Left lung (tissue), 10 donors: ENCODE data around the gene HLA-DRB5. TPM values are rescaled to one million over a fixed set of nuclear protein-coding genes. Genes with fewer than 3 reads are reported as not detected.
A peak's percentile ranks its signal among the peaks of the same experiment; 100 is the strongest.
"Not testable (repeated sequence)": the region's sequence is repeated elsewhere in the genome, so short reads cannot be mapped to it uniquely, and the experiment has no call there.

Experiments
- ATAC-seq: fragments of 200-7000 bp; cut with Tn5 transposase; one replicate; pipeline ENCODE4 v1.9.1; 2020; ENCODE audit warnings: moderate library complexity
- DNase-seq, 4 donors: peaks; one replicate each; pipeline ENCODE4 v3.0.0-alpha.2; 2013 to 2020
- H3K27ac ChIP-seq, 2 donors: fragments of 200-600 bp; sonication (generic) in 1 of 2; one replicate each; pipeline versions ENCODE4 v1.5.0 to v1.8.0; 2020 to 2021
- H3K27me3 ChIP-seq, 2 donors: fragments of 200-600 bp; sonication (generic) in 1 of 2; one replicate each; pipeline versions ENCODE4 v1.5.0 to v1.8.0; 2020 to 2021
- H3K36me3 ChIP-seq, 2 donors: fragments of 200-600 bp; sonication (generic) in 1 of 2; one replicate each; pipeline versions ENCODE4 v1.5.0 to v1.8.0; 2020 to 2021
- H3K4me1 ChIP-seq, 2 donors: fragments of 200-600 bp; one replicate each; pipeline ENCODE4 v1.8.0; 2021
- H3K4me3 ChIP-seq, 2 donors: fragments of 200-600 bp; sonication (generic) in 1 of 2; one replicate each; pipeline versions ENCODE4 v1.5.0 to v1.8.0; 2020 to 2021; ENCODE audit warnings: mild to moderate bottlenecking in 1 of 2
- H3K9me3 ChIP-seq, 2 donors: fragments of 200-600 bp; sonication (generic) in 1 of 2; one replicate each; pipeline versions ENCODE4 v1.5.0 to v1.8.0; 2020 to 2021
- intact Hi-C, 2 donors: fragments of 100-400 bp; cut with DNase I; formaldehyde crosslinking; loops; one replicate each; pipeline versions ENCODE4 v1.11.2 to v1.14.2; 2022
- polyA plus RNA-seq, 6 donors: library from polyadenylated mRNA; unstranded; fragments of 120-200 nt; gene quantifications; one replicate each; pipeline ENCODE4 v1.2.1, GENCODE V29; 2013; ENCODE audit not compliant: insufficient read length in 6 of 6
- total RNA-seq, 2 donors: library from RNA; stranded (reverse); fragmentation: NEBNext Ultra II Directional; extraction: Animal tissue kit (Norgen Biotek cat#: 25700); gene quantifications; one replicate each; pipeline ENCODE4 v1.2.1, GENCODE V29; 2021
- TF ChIP-seq, protein P1 (sequence below), 2 donors: fragments of 200-600 bp; sonication (generic) in 1 of 2; IDR thresholded peaks; one replicate each; pipeline versions ENCODE4 v1.5.0 to v1.8.0; 2021; ENCODE audit warnings: antibody characterized with exemption in 2 of 2
- donor health status: DM: no; HTN: yes; CAD: no.
- donor health status: DM: no; HTN: no; CAD: no.

Gene HLA-DRB5
- total and polyA plus RNA-seq, 8 donors: 2.7 to 407 (median 7.3) TPM

DNA sequence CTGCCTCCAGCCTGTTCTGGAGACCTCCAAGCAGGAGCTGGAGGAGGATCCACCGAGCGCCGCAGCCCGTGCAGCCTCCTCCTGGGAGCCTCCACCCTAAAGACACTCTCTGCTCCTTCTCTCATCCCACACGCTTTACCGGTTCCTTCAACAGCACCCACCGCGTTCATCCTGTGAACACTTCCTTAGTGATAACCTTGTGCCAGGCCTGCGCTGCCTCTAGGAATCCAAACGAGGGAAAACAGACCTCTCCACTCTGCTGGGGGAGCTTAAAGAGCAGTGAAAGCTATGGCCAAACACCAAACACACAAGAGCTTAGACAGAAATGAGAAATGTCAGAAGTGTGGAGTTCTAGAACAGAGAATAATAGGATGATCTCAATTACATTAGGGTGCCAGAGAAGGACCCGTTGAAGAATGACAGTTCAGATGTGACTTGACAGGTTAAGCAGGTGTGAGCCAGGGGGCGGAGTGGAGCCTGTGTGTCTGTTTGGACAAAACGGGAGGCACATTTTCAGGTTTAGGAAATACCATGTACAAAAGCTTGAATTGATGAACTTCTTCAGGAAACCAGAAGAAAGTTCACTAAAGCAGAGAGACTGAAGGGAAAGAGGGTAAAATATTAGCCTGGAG is 28.5 kb upstream of the HLA-DRB5 start:
- peak; percentile 76 for ATAC-seq

DNA sequence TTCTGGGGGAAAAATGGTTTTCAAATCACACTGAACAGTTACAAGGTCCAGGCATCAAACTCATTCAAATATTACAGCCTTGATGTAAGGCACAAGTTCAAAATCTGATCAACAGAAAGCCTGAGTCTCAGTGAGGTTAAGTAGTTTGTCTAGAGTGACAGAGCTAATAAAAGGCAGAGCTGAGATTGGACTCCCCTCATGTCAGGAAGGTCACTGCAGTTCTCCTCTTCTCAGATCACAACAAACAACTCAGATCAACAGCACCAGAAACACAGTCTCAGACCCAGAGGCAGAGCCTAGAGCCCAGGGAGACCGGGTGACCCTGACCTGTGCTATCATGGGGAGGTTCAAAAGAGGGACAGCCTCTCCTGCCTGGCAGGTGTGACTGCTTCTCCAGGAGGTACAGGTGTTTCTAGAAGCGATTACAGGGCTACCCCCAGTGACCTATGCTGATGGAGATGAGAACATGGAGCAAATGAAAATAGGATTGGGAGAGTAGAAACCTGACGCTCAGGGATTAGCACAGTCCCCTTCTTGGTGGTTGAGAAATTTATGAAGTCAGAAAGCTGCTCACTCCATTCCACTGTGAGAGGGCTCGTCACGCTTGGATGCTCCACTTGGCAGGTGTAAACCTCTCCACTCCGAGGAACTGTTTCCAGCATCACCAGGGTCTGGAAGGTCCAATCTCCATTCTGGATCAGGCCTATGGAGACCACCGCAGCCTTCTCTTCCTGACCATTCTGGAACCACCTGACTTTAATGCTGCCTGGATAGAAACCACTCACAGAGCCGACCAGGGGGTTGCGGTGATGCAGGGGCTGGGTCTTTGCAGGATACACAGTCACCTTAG is 24.3 kb upstream of the HLA-DRB5 start:
- intact Hi-C loops: no loop called here
- DNase-seq: no peak
- Histone ChIP-seq H3K27ac (no peak overlapping the region), H3K36me3 (no peaks in the 10 kb centered on the region), H3K4me3 (no peak overlapping the region), H3K4me1 (no peaks in the 10 kb centered on the region), H3K9me3 (no peaks in the 10 kb centered on the region), H3K27me3 (no peaks in the 10 kb centered on the region)
- ATAC-seq: no peak
- TF ChIP-seq, protein P1, sequence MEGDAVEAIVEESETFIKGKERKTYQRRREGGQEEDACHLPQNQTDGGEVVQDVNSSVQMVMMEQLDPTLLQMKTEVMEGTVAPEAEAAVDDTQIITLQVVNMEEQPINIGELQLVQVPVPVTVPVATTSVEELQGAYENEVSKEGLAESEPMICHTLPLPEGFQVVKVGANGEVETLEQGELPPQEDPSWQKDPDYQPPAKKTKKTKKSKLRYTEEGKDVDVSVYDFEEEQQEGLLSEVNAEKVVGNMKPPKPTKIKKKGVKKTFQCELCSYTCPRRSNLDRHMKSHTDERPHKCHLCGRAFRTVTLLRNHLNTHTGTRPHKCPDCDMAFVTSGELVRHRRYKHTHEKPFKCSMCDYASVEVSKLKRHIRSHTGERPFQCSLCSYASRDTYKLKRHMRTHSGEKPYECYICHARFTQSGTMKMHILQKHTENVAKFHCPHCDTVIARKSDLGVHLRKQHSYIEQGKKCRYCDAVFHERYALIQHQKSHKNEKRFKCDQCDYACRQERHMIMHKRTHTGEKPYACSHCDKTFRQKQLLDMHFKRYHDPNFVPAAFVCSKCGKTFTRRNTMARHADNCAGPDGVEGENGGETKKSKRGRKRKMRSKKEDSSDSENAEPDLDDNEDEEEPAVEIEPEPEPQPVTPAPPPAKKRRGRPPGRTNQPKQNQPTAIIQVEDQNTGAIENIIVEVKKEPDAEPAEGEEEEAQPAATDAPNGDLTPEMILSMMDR (IDR thresholded peaks at IDR 0.05): no peak

More for the DNA sequence above, 28.5 kb upstream of the HLA-DRB5 start:
- no peak for DNase-seq
- intact Hi-C loops: no loop called here
- H3K27me3 ChIP-seq: no peaks in the 10 kb centered on the region
- H3K4me3 ChIP-seq: no peak overlapping the region
- H3K9me3 ChIP-seq: no peaks in the 10 kb centered on the region
- no peaks in the 10 kb centered on the region for H3K4me1 ChIP-seq
- H3K36me3 ChIP-seq: no peaks in the 10 kb centered on the region
- H3K27ac ChIP-seq: no peak overlapping the region
- TF ChIP-seq, protein P1 (IDR thresholded peaks at IDR 0.05): no peak

DNA sequence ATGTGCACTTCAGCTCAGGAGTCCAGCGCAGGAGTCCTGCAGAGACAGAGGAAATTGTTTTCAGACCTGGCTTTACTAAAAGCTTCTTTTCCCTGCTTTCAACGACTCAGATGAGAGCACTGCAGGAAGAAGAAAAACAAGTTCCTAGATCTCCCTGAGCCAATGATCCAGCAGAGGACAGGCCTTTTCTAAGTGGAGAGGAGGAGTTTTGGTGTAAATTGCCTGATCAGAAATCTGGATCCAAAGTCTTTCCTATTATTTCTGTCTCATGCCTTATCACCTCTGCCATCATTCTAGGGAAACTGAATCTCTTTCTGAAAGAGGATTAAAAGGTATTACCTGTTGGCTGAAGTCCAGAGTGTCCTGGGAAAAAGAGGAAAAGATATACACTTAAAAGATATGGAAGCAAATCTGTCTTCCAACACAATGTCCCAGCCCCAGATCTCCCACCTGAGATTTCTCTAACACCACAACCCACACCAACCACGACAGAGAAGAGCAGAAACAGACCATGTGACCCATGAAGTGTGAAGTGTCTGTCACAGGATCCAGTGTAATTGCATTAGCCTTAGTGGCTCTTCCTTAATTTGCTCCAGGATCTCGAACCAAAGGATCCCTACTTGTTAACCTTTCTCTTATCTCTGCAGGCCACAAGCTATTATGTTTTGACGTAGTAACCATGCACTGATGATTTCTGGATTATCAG is 23.1 kb upstream of the HLA-DRB5 start:
- H3K36me3 ChIP-seq: no peaks in the 10 kb centered on the region
- no peaks in the 10 kb centered on the region for H3K4me1 ChIP-seq
- DNase-seq: no peak
- H3K9me3 ChIP-seq: no peaks in the 10 kb centered on the region
- TF ChIP-seq, protein P1 (IDR thresholded peaks at IDR 0.05): no peak
- no peak overlapping the region for H3K4me3 ChIP-seq
- intact Hi-C loops: no loop called here
- H3K27me3 ChIP-seq: no peaks in the 10 kb centered on the region
- ATAC-seq: peak; percentile 48
- H3K27ac ChIP-seq: no peak overlapping the region

DNA sequence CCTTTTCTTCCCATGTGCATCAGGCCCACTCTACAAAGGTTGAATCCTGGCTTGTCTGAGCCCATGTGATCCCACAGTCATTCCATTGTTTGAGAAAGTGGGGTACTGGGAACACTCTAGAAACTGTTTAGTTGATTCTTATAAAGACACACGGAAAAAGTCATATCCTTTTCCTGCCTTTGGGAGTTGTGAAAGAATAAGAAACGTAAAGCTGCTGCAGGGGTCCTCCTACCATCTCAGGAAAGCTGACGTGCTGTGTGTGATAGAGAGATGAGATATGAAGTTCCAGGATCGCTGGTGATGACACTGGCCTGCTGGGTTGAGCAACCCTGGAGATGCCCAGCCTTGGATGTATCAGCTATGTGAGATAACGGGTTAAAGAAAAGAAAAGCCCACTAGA is 21.3 kb upstream of the HLA-DRB5 start:
- Histone ChIP-seq H3K36me3 (no peaks in the 10 kb centered on the region), H3K27me3 (no peaks in the 10 kb centered on the region), H3K4me3 (no peak overlapping the region), H3K4me1 (no peaks in the 10 kb centered on the region), H3K9me3 (no peaks in the 10 kb centered on the region), H3K27ac (no peak overlapping the region)
- ATAC-seq (no peak), DNase-seq (no peak)
- intact Hi-C loops: no loop called here
- TF ChIP-seq, protein P1 (IDR thresholded peaks at IDR 0.05): no peak

DNA sequence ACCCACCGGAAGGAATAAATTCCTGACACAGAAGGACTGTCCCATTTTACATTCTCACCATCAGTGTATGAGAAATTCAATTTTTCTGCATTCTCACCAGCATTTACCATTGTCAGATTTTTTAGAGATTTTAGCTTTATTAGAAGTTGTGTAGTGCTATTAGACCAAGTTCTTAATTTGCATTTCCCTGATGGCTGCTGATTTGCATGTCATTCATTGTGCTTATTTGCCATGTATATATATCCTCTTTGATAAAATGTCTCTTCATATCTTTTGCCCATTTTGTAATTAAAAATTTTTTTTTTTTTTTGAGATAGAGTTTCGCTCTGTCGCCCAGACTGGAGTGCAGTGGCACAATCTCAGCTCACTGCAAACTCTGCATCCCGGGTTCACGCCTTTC is 9.8 kb upstream of the HLA-DRB5 start:
- Histone ChIP-seq H3K27ac (no peak overlapping the region), H3K9me3 (peaks cover 0 to 2% of the 10 kb centered on the region in 2 donors), H3K4me1 (no peaks in the 10 kb centered on the region), H3K27me3 (no peaks in the 10 kb centered on the region), H3K4me3 (no peak overlapping the region), H3K36me3 (no peaks in the 10 kb centered on the region)
- TF ChIP-seq, protein P1 (IDR thresholded peaks at IDR 0.05): no peak
- intact Hi-C loops: loop anchor here in 1 of 2 donors (10.0 kb wide), 1 partner anchor 55 kb away; no protein-coding TSS in a partner anchor
- ATAC-seq: no peak
- no peak for DNase-seq

DNA sequence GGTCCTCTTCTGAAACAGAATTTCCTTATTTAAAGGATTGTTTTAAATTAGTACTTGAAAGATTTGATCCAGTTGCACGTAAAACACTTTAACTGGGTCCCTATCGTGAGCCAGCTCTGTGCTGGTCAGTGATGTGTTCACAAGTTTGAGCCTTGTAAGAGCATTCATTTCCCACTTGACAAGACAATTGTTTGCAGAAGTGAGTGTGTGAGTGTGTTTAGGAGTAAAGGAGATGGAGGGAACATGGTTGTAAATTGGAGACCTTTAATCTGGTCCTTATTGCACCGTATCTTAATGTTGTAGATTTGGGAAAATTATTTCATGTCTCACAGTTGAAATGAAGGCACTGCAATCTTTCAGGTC is 325 bp upstream of the HLA-DRB5 start:
- intact Hi-C loops: loop anchor here in 1 of 2 donors (10.0 kb wide), 1 partner anchor 46 kb away; no protein-coding TSS in a partner anchor
- not testable (repeated sequence) for H3K9me3 ChIP-seq, H3K36me3 ChIP-seq, DNase-seq, H3K27me3 ChIP-seq, H3K4me1 ChIP-seq
- Histone ChIP-seq H3K27ac (peak overlapping the region in 1 of 2 donors; percentile 74), H3K4me3 (peak overlapping the region in 1 of 2 donors; percentile 46)
- ATAC-seq: peak; percentile 73
